Astrocyte (in vitro differentiated cells and primary cell): ENCODE measurements around the gene WDR36.

Source experiments
- CTCF ChIP-seq: IDR thresholded peaks from 2 replicates; pipeline ENCODE4 v1.5.1; 2011; ENCODE audit warnings: low read depth, mild to moderate bottlenecking, inconsistent platforms, low read length, moderate library complexity; ENCODE audit not compliant: insufficient read depth
- EZH2 ChIP-seq: IDR thresholded peaks from 2 replicates; pipeline ENCODE4 v1.6.1; 2012; ENCODE audit warnings: mild to moderate bottlenecking, low read length, inconsistent platforms; ENCODE audit not compliant: insufficient read depth

- no peak for TF ChIP-seq CTCF
- TF ChIP-seq EZH2: no peak
Observed at GRCh38 chr5:111169269-111169668, 77.1 kb downstream of the WDR36 start.
